ENCODE results near the gene DCTN1. TPM values are rescaled to one million over a fixed set of nuclear protein-coding genes. Genes with fewer than 3 reads are reported as not detected.
A peak's percentile ranks its signal among the peaks of the same experiment; 100 is the strongest.

DCTN1 gene
- polyA plus RNA-seq, 1 experiment, result 147 TPM

DNA sequence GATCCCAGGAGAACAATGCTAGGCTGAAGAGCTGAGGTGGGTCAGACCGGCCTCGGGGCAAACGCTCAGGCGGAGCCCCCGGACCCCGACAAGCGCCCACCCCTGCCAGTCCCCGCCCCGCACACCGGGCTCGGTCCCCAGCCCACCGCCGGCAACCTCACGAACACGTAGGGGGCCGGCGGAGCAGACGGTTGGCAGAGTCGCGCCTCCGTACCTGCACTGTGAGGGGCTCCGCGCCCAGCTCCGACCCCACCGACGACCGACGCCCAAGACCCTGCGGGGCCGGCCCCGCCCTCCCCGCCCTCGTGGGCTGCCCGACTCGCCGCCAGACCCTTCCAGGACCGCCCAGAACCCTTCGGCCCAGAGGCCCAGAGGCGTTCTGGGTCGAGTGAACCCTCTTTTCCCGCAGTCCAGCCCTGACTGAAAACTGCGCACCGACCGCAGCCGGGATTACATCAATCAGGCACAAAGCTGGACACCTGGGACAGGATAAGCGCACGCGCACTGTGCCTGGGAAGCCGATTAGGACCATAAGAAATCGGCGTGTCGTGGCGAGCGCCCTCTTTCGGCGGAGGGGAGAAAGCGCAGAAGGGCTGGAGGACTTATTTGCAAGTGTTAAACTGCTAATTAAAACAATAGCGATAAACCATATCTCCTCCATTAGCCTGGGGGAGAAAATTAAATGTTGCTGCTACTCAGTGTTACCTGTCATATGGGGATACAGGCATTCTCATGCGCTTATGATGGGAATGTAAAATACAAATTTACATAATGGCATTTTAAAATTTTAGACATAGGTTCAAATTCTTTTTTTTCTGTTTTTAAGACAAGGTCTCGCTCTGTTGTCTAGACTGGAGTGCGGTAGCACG is 11.7 kb upstream of the DCTN1 start:
- TF ChIP-seq, protein P1, sequence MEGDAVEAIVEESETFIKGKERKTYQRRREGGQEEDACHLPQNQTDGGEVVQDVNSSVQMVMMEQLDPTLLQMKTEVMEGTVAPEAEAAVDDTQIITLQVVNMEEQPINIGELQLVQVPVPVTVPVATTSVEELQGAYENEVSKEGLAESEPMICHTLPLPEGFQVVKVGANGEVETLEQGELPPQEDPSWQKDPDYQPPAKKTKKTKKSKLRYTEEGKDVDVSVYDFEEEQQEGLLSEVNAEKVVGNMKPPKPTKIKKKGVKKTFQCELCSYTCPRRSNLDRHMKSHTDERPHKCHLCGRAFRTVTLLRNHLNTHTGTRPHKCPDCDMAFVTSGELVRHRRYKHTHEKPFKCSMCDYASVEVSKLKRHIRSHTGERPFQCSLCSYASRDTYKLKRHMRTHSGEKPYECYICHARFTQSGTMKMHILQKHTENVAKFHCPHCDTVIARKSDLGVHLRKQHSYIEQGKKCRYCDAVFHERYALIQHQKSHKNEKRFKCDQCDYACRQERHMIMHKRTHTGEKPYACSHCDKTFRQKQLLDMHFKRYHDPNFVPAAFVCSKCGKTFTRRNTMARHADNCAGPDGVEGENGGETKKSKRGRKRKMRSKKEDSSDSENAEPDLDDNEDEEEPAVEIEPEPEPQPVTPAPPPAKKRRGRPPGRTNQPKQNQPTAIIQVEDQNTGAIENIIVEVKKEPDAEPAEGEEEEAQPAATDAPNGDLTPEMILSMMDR (IDR thresholded peaks at IDR 0.05; ENCODE audit: low read depth, low read length), result peak; percentile 98
- Histone ChIP-seq H3K27me3 (ENCODE audit: control insufficient read depth, insufficient read depth, low read length) (no peaks in the 10 kb centered on the region), H3K27ac (ENCODE audit: low read depth, low read length) (peak overlapping the region; percentile 78), H3K4me3 (ENCODE audit: low read depth, low read length) (peak overlapping the region; percentile 92), H3K9me3 (ENCODE audit: control insufficient read depth, insufficient read depth, low read length) (no peaks in the 10 kb centered on the region)
- DNase-seq (ENCODE audit: low read depth, low spot score), result peak; percentile 72
- ChIA-PET CTCF (interaction anchor here (0.5 to 3.0 kb wide), 22 partner anchors 9 to 299 kb away, joined by 3 to 36 read pairs (median 4); partner anchors contain the start of gene INO80B), POLR2A (interaction anchor here (0.5 to 1.9 kb wide), 11 partner anchors 9 to 563 kb away, joined by 3 to 7 read pairs (median 4); partner anchors contain the start of genes DCTN1, MOB1A, MTHFD2 and PCGF1)

DNA sequence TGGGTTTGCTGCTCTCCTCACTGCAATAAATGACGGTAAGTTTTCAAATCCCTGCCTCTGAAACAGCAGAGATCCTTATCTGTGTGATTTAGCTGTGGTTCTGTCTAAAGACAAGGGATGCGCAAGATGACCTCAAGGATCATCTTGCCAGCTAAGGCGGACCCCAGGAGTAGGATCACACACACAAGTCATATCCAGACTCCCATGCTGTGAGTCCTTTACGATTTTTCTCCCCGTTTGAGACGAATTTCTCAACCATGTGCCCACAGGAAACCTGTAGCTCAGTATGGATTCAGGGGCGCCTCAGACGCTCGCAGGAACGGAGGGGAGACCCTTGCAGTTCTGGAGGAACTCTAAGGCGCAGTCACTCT is 11.1 kb upstream of the DCTN1 start:
- Histone ChIP-seq H3K27ac (ENCODE audit: low read depth, low read length) (no peak overlapping the region), H3K9me3 (ENCODE audit: control insufficient read depth, insufficient read depth, low read length) (no peaks in the 10 kb centered on the region), H3K4me3 (ENCODE audit: low read depth, low read length) (peak overlapping the region; percentile 92), H3K27me3 (ENCODE audit: control insufficient read depth, insufficient read depth, low read length) (no peaks in the 10 kb centered on the region)
- TF ChIP-seq, protein P1 (IDR thresholded peaks at IDR 0.05; ENCODE audit: low read depth, low read length), result no peak
- ChIA-PET CTCF (interaction anchor here (0.5 to 3.0 kb wide), 20 partner anchors 9 to 300 kb away, joined by 3 to 36 read pairs (median 4); partner anchors contain the start of gene INO80B), POLR2A (interaction anchor here (0.5 to 1.9 kb wide), 9 partner anchors 8 to 213 kb away, joined by 3 to 7 read pairs (median 4); partner anchors contain the start of genes C2orf81, DCTN1, MOB1A and MTHFD2)
- no peak for DNase-seq (ENCODE audit: low read depth, low spot score)

DNA sequence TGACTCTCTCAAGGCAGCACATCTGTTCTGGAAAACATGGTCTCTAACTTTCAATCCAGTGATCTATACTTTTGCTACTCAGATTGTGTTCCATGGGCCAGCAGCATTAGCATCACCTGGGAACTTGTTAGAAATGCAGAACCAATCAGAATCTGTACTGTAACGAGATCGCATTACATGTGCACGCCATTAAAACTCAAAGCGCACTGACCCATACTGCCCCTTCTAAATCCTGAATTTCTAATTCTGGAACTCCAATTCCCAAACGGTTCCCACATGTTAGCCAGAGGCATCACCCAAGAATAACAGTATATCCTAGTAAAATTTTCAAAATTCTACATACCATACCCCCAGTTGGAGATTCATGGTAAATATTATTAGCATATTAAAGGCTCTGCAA is 10.5 kb upstream of the DCTN1 start:
- H3K27ac ChIP-seq (ENCODE audit: low read depth, low read length), result no peak overlapping the region
- CTCF ChIA-PET, result interaction anchor here (0.6 to 3.0 kb wide), 13 partner anchors 8 to 208 kb away, joined by 3 to 36 read pairs (median 9); no protein-coding TSS in a partner anchor
- no peaks in the 10 kb centered on the region for H3K9me3 ChIP-seq (ENCODE audit: control insufficient read depth, insufficient read depth, low read length)
- no peaks in the 10 kb centered on the region for H3K27me3 ChIP-seq (ENCODE audit: control insufficient read depth, insufficient read depth, low read length)
- no peak for DNase-seq (ENCODE audit: low read depth, low spot score)
- POLR2A ChIA-PET, result interaction anchor here (0.8 to 1.9 kb wide), 6 partner anchors 8 to 212 kb away, joined by 3 to 7 read pairs (median 4); partner anchors contain the start of genes C2orf81, DCTN1, MOB1A and MTHFD2
- TF ChIP-seq, protein P1 (IDR thresholded peaks at IDR 0.05; ENCODE audit: low read depth, low read length), result no peak
- H3K4me3 ChIP-seq (ENCODE audit: low read depth, low read length), result peak overlapping the region; percentile 92

DNA sequence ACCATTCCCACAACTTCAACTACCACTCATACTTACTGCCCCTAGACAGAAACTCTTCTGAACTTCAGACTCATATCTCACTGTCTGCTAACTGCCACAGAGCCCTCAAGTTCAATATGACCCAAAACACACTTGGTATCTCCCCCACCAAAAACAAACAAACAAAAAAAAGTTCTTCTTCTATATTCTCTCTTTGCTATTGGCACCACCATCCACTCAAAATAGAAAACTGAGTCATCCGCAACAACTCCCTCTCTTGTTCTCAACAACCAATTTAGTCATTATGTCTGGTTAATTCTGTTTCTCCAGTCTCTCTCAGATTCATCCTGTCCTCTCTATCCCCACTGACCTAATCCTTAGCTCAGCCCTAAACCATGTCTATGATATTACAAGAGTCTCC is 7.2 kb upstream of the DCTN1 start:
- ChIA-PET CTCF (no interaction called here), POLR2A (no interaction called here)
- H3K27me3 ChIP-seq (ENCODE audit: control insufficient read depth, insufficient read depth, low read length), result no peaks in the 10 kb centered on the region
- no peaks in the 10 kb centered on the region for H3K9me3 ChIP-seq (ENCODE audit: control insufficient read depth, insufficient read depth, low read length)
- TF ChIP-seq, protein P1 (IDR thresholded peaks at IDR 0.05; ENCODE audit: low read depth, low read length), result no peak
- no peak overlapping the region for H3K27ac ChIP-seq (ENCODE audit: low read depth, low read length)
- no peak for DNase-seq (ENCODE audit: low read depth, low spot score)
- H3K4me3 ChIP-seq (ENCODE audit: low read depth, low read length), result no peak overlapping the region

DNA sequence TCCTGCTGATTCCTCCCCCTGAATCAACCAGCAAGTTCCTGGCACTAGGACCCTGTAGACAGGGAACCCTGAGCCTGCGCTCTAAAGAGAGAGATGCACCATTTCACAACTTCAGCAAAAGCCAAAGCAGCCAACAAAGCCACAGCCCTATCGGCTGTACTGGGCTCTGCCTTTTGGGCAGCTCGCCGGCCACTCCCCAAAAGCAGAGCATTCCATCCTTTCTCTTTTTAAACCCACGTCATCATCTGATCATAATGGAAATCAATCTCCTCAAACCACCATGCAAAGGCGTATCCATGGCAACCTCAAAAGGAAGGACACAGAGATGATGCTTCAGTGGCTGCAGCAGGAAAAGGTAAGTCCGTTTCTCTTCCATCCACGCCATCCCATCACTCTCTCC is 5.3 kb upstream of the DCTN1 start:
- Histone ChIP-seq H3K27ac (ENCODE audit: low read depth, low read length) (no peak overlapping the region), H3K9me3 (ENCODE audit: control insufficient read depth, insufficient read depth, low read length) (no peaks in the 10 kb centered on the region), H3K4me3 (ENCODE audit: low read depth, low read length) (no peak overlapping the region), H3K27me3 (ENCODE audit: control insufficient read depth, insufficient read depth, low read length) (no peaks in the 10 kb centered on the region)
- POLR2A ChIA-PET, result no interaction called here
- CTCF ChIA-PET, result interaction anchor here (1.1 kb wide), 1 partner anchor 51 kb away, joined by 3 read pairs; no protein-coding TSS in a partner anchor
- TF ChIP-seq, protein P1 (IDR thresholded peaks at IDR 0.05; ENCODE audit: low read depth, low read length), result no peak
- no peak for DNase-seq (ENCODE audit: low read depth, low spot score)
